DOHH2 (cell line): ENCODE results near the gene PROKR1.

Experiments
- CTCF ChIP-seq: fragments of 200-600 bp; sonication (generic); IDR thresholded peaks from one replicate; pipeline ENCODE4 v1.5.1; 2014; ENCODE audit warnings: antibody characterized with exemption, mild to moderate bottlenecking, low read depth, low read length; ENCODE audit not compliant: poor library complexity, severe bottlenecking
- EZH2phosphoT487 ChIP-seq: fragments of 200-600 bp; sonication (generic); IDR thresholded peaks from 2 replicates; pipeline ENCODE4 v1.6.1; 2017; ENCODE audit warnings: borderline replicate concordance, mild to moderate bottlenecking, antibody characterized with exemption, low read length, moderate library complexity, mixed read lengths

GRCh38 chr2:68693951-68694350 lies 50.6 kb downstream of the PROKR1 start:
- no peak for TF ChIP-seq CTCF
- TF ChIP-seq EZH2phosphoT487: no peak
